NOMO-1 (cell line): ENCODE results near the gene NR4A3.

Source experiments
- DNase-seq, 2 experiments: peaks; one replicate each; lab custom pipeline; 2025; ENCODE audit not compliant: unreplicated experiment in 2 of 2; lab: John Stamatoyannopoulos, UW

NR4A3 gene

DNA sequence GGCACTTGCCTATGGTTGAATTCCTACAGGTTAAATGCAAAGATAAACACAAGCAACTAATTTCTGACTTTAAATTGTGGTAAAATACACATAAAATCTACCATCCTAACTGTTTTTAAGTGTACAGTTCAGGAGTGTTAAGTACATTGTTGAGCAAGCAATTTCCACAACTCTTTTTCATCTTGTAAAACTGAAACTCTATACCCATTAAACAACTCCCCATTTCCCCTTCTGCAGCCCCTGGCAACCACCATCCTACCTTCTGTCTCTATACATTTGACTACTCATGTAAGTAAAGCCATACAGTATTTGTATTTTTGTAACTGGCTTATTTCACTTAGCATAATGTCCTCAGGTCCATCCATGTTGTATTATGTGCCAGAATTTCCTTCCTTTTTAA is 46.3 kb downstream of the NR4A3 start:
- DNase-seq: no peak

GRCh38 chr9:99868845-99869244 is 47.2 kb downstream of the NR4A3 start:
- no peak for DNase-seq

- no peak for DNase-seq
These were observed 48.4 kb downstream of the NR4A3 start for GRCh38 chr9:99870126-99870525.

GRCh38 chr9:99873531-99873930 is 51.8 kb downstream of the NR4A3 start:
- no peak for DNase-seq

GRCh38 chr9:99873943-99874584 is 52.4 kb downstream of the NR4A3 start:
- no peak for DNase-seq

DNA sequence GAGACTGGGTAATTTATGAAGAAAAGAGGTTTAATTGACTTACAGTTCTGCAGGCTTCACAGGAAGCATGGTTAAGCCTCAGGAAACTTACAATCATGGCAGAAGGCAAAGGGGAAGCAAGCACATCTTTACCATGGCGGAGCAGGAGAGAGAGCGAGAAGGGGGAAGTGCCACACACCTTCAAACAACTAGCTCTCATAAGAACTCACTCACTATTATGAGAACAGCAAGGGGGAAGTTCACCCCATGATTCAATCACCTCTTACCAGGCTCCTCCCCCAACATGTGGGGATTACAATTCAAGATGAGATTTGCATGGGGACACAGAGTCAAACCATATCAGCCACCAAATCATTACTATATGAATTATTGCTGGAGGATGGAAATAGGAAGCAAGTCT is 54.5 kb downstream of the NR4A3 start:
- no peak for DNase-seq

- DNase-seq: no peak
These were observed 57.0 kb downstream of the NR4A3 start for GRCh38 chr9:99878651-99879050.

DNA sequence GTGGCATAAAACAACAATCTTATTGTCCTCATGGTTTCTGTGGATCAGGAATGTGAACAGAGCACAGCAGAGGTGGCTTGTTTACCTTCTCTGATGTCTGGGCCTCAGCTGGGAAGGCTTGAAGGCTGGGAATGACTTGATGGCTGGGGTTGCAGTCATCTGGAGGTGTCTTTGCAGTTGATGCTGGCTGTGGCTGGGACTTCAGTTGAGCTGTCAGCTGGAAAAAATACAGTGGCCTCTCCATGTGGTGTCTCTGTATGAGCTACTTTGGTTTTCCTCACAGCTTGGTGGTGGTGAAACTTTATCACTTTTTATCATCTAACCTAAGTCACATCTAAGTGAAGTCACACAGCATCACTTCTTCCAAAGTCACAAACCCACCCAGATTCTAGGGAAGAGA is 60.1 kb downstream of the NR4A3 start:
- no peak for DNase-seq

DNA sequence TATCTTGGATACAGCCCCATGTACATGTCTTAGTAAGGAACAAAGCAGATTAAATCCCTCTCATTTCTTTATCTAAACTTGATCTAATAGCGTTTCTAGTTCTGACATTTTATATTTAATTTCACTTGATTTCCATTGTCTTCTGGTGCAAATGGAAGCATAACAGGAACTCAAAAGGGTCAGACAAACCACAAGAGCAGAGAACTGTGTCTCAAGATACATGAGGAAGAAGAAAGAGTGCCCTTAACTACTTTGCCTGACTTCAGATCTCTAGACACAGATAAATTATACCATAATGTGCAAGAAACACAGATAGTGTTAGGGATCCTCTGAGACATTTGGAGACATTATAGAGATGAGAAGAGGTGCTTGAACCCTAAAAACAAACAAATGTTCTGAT is 64.1 kb downstream of the NR4A3 start:
- peak in 1 of 2 experiments; percentile 49 for DNase-seq

DNA sequence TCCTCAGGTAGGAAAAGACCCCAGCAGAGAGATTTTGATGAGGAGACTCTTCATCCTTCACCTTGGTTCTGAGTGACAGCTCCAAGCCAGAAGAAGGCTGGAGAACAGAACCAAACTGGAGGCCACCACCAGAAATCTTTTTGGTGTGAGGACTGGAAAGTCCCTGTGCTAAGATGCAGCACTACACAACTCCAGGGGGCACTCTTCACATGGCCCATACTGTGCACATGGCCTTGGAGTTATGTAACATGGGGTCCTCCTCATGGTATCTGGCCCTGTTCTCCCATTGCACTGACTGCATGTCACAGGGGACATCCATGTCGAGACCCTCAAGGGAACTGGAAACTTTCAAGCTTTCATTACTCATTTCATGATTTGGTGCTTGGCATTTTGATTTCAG is 67.4 kb downstream of the NR4A3 start:
- no peak for DNase-seq

DNA sequence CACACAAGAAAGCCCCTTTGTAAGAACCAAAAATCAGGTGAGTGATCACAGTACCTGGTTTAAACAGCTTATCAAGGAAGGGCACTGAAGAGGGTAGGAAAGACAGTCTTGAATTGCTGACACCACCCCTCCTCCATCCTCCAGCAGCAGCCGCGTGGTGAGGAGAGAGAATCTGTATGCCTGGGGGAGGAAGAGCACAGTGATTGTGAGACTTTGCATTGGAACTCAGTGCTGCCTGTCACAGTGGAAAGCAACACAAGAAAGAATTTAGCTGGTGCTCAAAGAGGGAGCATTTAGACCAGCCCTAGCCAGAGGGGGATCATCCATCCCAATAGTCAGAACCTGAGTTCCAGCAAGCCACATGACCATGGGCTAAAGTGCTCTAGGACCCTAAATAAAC is 73.1 kb downstream of the NR4A3 start:
- DNase-seq: no peak

- no peak for DNase-seq
These were observed 73.8 kb downstream of the NR4A3 start for GRCh38 chr9:99895510-99895909.

DNA sequence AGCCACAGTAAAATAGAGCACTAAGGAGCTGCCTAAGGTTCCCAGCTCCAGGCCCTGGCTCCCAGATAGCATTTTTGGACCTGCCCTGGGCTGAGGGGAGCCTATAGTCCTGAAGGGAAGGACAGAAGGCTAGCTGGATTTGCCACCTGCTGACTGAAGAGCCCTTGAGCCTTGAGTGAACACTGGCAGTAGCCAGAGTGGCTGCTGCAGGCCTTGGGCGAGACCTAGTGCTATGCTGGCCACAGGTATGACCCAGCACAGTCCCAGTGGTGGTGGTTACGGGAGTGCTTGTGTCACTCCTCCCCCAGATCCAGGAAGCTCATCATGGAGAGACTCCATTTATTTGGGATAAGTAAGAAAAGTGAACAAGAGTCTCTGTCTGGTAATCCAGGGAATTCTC is 74.4 kb downstream of the NR4A3 start:
- DNase-seq: no peak

DNA sequence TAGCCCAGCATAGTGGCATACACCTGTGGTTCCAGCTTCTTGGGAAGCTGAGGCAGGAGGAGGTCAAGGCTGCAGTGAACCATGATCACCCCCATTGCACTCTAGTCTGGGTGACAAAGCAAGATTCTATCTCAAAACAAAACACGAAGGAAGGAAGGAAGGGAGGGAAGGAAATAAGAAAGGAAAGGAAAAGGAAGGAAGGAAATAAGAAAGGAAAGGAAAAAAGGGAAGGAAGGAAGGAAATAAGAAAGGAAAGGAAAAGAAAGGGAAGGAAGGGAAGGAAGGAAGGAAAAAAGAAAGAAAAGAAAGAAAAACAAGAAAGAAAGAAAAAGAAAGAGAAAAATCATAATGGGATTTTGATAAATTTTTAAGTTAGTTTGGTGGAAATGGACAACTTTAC is 81.7 kb downstream of the NR4A3 start:
- no peak for DNase-seq

- no peak for DNase-seq
These were observed 84.2 kb downstream of the NR4A3 start for GRCh38 chr9:99905833-99906402.

GRCh38 chr9:99906403-99907207 is 84.9 kb downstream of the NR4A3 start, which contains the start of gene STX17:
TSS of gene STX17 (plus strand) at chr9:99906654. CDS start at chr9:99915240, 8,586 bp downstream.
- DNase-seq: peak; percentile 43 to 73

DNA sequence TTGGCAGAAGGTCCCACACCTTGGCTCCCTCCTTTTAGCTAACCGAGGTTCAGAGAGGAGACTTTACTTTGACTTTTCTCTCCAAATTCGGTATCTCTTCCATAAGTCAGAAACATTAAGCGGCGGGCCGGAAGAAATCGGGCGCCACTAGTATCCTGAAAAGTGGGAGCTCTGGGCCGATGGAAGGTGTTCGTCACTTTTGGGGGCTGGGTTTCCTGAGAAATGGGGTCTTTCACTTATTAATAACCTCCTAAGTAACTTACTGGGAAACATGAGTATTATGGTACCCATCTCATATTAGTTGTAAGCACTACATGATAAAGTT is 85.5 kb downstream of the NR4A3 start:
- peak in 1 of 2 experiments; percentile 36 for DNase-seq

DNA sequence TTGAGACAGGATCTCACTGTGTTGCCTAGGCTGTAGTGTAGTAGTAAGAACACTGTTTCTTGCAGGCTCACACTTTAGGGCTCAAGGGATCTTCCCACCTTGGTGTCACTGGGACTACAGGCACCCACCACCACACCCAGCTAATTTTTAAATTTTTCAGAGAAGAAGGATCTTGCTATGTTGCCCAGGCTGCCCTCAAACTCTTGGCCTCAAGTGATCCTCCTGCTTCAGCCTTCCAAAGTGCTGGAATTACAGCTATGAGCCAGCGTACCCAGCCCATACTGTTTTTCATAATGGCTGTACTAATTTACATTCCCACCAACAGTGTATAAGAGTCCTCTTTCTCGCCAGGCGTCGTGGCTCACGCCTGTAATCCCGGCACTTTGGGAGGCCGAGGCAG is 89.9 kb downstream of the NR4A3 start:
- DNase-seq: no peak
